ENCODE results near the gene HHAT.
"Not testable (repeated sequence)": the region's sequence is repeated elsewhere in the genome, so short reads cannot be mapped to it uniquely, and the experiment has no call there.

Gene HHAT

GRCh38 chr1:210385228-210385627 lies 56.5 kb downstream of the HHAT start:
- no peak for DNase-seq

DNA sequence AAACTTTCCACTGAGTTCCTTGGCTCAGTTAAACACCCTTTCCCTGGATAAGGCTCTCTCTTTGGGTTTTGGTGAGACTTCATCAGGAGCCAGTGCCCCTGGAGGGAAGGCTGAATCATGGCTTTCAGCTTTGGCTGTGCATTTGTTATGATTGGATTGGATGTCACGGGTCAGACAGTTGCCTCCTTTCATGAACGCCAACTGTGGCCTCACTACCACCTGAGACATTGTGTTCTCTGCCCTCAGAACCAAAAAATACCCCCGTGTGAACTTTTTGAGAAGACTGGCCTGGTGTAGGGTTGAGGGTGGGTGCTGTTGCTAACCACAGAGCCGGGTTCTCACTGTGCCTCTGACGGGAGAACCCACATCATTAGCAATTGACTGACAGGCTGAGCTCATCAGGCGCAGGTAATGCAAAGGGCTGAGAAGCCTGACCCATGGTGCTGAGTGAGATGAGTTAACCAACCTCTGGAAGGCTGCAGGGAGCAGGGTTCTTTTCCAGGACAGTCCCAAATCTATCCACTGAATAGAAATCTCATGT lies 65.6 kb downstream of the HHAT start:
- DNase-seq: no peak

- no peak for DNase-seq
These were observed 67.8 kb downstream of the HHAT start for GRCh38 chr1:210396541-210396940.

GRCh38 chr1:210397252-210397651 lies 68.5 kb downstream of the HHAT start:
- DNase-seq: no peak

DNA sequence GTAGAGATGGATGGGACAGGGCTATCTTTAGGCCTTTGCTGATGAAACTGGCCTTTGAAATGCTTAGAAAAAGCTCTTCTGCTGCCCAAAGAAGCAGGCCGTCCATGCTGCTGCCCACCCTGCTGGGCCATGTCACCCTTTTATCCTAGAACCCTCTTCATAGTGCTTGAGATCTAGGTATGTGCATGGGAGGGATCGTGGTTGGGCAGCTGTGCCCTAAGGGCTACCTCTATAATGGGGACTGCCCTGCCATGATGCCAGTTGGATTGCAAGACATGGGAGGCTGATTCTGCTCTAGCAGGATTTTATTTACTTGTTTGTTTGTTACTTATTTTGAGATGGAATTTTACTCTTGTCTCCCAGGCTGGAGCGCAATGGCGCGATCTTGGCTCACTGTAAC lies 69.0 kb downstream of the HHAT start:
- DNase-seq: no peak

DNA sequence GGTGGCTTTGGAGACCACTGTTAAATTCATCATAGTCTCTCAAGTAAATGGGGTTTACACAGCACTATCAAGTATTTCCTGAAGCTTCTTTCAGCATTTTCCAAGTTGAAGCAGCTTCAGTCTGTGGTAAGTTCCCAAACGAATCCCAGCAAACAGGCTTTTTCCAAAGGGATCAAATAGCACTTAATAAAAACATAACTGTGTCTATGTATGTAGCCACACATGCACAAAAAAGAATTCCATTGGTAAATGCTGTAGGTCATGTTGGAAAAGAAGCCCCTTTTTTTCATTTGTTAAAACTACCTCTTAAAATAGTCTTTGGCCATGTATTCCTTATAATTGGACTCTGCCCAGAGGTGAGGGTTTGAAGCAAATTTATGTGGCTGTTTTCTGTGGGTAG lies 69.8 kb downstream of the HHAT start:
- no peak for DNase-seq

DNA sequence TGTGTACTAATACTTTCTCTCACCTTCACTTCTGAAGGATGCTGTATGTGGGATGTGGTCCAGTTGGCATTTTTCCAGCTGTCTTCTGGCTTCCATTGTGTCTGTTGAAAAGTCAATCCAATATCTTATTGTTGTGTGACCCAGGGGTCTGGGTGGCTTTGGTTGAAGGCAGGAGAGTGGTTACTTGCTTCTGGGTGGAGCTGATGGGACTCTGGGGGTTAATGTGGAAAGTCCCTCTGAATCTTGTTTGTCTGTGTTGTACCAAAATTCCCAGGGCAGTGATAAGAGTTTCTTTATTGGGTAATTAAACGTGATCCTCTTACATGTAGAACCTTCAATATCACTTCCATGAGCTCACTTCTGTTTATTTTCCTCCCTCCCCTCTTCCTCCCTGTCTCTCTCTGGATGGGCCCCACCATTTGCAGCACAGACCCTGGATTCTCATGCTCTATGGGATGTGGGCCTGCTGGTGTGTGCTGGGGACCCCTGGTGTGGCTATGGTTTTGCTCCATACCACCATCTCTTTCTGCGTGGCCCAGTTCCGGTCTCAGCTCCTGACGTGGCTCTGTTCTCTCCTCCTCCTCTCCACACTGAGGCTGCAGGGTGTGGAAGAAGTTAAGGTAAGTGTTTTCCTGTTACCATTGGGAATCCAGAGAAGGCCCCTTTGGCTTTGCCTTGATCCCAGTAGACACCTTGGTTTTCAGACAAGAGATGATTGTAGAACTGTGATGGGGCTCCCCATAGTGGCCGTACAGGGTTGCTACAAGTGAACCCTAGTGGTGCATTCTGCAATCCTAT lies 71.5 kb downstream of the HHAT start:
- peak in 49 of 58 donors; percentile 5 to 72 (median 39) for DNase-seq

GRCh38 chr1:210402560-210402959 lies 73.9 kb downstream of the HHAT start:
- DNase-seq: no peak

DNA sequence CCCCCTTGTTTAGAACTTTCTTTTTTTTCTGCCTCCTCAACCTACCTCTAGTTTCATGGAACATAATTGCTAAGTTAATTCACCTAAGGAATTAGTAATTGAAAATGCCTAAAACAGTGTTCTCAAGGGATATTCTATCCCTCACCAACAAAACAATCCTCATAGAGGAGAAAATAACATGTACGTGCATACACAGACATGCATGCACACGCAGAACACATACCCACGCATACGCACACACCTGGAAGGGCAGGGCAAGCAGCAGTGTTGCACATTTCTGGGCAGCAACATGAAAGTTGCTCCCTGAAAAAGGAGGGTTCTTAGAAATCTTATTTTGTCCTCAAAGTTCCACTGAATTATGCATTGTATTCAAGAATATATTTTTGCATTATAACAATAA lies 76.6 kb downstream of the HHAT start:
- no peak for DNase-seq

- not testable (repeated sequence) for DNase-seq
These were observed 77.6 kb downstream of the HHAT start for GRCh38 chr1:210406341-210406740.

GRCh38 chr1:210407207-210407886 lies 78.6 kb downstream of the HHAT start:
- DNase-seq: peak in 56 of 58 donors; percentile 10 to 89 (median 50)

DNA sequence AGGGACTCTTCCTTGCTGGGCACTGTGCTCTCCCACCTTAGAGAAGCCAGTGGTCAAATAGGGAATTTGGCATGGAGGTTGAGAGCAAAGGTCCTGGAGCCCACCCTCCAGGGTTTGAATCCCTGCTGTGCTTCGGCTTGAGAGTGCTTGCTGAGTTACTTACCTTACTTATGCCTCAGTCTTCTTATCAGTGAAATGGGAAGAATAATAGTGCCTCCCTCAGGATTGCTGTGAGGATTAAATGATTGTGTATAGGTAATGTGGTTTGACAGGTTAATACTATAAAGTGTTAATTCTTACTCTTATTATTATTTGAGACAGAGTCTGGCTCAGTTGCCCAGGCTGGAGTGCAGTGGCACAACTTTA lies 79.2 kb downstream of the HHAT start:
- DNase-seq: no peak

- no peak for DNase-seq
These were observed 83.5 kb downstream of the HHAT start for GRCh38 chr1:210412240-210412639.

DNA sequence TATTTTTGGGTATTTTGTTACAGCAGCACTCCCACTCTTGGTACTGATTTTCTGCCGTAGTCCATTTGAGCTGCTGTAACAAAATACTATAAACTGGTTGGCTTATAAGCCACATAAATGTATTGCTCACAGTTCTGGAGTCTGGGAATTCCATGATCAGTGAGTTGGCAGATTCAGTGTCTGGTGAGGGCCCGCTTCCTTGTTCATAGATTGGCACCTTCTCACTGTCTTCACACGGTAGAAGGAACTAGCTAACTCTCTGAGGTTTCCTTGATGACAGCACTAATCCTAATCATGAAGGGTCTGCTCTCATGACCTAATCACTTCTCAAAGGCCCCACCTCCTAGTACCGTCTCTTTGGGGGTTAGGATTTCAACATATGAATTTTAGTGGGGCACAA lies 85.2 kb downstream of the HHAT start:
- DNase-seq: no peak

GRCh38 chr1:210415846-210416448 lies 87.2 kb downstream of the HHAT start:
- peak in 10 of 58 donors; percentile 5 to 45 (median 18) for DNase-seq

DNA sequence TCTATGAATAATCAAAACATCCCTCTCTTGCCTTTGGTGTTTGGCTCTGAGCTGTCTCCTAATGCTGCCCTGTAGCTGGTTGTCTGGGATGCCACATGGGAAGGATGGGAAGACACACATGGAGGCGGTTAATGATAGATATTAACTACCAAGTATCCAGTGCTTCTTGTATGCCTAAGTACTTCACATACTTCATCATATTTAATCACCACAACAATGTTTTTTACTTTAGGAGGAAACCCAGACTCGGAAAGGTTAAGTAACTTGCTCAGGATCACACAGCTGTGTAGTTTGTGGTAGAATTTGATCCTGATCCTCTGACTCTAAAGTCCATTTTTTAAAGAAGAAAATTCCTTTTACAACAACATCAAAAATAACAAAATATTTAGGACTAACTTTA lies 88.0 kb downstream of the HHAT start:
- DNase-seq: no peak

DNA sequence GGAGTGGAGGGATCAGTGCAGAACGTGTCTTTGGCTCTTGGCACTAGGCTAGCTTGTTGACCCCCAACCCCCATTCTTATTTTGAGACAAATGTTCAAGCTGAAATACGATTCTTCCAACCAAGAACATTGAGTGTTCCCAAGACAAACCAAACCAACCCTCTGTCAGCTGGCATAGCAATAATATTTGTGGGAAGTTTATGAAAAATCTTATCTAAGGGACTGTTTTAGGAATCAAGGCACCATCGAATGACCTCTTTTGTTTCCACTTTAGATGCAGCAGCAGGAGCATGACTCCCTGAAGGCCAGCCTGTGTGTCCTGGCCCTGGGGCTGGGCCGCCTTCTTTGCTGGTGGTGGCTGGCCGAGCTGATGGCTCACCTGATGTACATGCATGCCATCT lies 89.2 kb downstream of the HHAT start:
- DNase-seq: no peak

DNA sequence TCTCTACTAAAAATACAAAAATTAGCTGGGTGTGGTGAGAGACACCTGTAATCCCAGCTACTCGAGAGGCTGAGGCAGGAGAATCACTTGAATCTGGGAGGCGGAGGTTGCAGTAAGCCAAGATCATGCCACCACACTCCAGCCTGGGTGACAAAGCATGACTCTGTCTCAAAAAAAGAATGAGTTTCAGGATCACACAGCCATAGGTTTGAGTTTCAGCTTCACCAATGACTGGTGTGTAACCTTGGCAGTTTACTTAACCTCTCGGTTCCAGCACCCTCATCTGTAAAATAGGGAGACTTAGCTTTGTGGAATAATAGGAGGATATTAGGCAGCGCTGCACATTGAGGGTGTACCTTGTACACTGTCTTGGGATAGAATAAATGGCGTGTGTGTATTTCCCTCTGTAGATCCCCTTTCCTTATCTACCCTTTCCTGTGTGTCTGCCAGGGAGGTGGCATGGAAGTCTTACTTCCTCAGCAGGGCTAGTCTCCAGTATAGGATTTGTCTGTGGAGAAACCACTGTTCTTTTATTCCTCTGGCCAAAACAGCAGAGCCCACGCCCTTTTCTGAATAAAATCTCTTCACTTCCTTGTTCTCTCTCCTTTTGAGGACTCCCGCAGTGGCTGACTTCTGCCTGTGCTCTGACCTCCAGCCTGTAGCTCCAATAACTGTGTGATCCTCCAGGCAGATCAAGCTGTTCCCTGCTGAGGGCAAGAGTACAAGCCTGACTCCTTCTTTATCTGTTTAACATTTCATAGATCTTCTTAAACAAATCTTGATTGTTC lies 90.4 kb downstream of the HHAT start:
- no peak for DNase-seq

GRCh38 chr1:210426696-210427095 lies 98.0 kb downstream of the HHAT start:
- DNase-seq: not testable (repeated sequence)

GRCh38 chr1:210428696-210429095 lies 100.0 kb downstream of the HHAT start:
- DNase-seq: no peak

DNA sequence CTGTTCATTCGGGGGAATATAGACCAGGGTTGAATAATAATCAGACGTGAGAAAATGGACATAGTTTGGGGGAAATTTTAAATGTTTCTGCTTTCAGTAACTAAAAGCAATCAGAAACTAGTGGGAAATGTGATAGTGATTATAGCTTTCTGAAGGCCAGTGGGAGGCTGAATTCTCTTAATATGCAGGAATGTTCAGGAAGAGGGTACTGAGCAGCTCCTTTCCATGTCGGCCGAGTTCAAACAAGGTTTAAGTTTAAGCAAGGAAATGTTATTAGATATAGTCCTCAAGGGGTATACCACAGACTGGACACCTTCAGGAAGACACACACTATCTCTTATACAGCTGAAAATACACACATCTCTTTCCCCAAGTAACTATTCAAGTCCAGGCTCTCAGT lies 105.5 kb downstream of the HHAT start:
- DNase-seq: no peak

Data from anterior cingulate cortex (tissue), 58 donors.